ENCODE results near the gene C14orf119.
A peak's percentile ranks its signal among the peaks of the same experiment; 100 is the strongest.

C14orf119 gene, protein sequence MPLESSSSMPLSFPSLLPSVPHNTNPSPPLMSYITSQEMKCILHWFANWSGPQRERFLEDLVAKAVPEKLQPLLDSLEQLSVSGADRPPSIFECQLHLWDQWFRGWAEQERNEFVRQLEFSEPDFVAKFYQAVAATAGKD

DNA sequence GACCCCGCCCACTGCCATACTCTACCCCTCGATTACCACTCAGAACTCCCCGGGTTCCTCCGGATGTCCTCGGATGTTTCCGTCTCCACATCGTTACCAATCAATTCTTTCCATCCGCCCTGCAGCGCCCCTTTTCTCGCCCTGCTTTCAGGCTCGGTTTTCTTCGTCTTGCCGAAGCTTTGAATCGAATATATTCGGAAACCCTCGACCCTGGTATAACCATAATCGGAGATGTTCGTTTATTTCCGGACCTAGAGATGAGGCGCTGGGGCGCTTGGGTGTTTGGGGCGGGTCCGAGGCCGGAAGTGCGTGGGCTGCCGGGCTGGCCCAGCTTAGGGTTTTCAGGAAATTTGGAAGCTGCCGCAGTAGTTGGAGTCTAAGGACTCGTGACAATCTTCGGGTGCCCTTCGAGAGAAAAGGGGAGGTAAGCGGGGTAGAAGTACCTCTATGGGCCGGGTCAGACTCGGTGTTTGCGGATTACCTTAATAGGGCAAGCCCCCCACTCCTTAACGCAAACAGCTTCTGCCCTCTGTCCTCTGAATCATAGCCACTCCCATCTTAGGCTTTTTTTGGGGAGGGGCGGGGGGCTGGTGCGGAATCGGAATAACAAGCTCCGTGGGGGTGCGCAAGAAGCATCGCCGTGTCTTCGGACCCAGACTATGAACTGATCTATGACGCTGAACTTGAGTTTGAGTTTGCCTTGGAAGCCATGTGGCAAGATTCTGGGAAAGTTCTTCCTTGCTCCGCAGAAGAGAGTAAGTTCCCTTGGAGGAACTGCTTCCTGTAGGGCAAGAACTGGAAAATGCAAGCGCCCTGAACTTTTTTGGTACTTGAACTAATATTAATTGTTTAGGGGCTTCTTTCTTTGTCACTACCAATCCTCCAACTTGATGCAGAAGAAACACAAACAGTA lies at the start of gene C14orf119:
TSS of gene C14orf119 (plus strand) at position 310 of the 913 bp plus-strand sequence. CDS start 2,154 bp downstream, outside the sequence.
- peak; percentile 99 for DNase-seq

DNA sequence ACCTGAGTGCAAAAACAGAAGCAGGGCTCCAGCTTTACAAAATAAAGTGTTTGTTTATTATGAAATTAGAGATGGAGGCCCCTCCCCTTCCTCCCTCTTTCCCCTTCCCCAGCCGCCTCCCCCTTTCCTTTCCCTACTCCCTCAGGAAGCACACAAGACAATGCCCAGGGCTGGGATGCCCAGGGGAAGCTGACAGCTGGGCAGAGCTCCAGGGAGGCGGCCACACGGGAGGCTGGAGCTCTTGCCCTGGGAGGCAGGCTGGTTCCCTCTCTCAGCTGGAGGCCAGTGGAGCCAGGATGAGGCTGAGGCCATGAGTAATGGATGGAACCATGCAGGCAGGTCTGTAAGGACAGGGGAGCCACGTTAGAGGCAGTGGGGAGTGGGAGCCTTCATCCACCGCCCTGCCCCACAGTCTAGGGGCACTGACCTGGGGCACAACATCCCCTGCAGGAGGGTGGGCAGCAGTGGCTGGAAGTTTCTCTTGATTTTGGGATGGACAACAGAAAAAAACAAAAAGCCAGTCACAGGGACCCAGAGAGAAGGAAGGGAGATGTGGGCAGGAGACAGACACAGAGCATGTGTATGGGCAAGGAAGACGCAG lies 48.2 kb upstream of the C14orf119 start:
- DNase-seq = no peak

DNA sequence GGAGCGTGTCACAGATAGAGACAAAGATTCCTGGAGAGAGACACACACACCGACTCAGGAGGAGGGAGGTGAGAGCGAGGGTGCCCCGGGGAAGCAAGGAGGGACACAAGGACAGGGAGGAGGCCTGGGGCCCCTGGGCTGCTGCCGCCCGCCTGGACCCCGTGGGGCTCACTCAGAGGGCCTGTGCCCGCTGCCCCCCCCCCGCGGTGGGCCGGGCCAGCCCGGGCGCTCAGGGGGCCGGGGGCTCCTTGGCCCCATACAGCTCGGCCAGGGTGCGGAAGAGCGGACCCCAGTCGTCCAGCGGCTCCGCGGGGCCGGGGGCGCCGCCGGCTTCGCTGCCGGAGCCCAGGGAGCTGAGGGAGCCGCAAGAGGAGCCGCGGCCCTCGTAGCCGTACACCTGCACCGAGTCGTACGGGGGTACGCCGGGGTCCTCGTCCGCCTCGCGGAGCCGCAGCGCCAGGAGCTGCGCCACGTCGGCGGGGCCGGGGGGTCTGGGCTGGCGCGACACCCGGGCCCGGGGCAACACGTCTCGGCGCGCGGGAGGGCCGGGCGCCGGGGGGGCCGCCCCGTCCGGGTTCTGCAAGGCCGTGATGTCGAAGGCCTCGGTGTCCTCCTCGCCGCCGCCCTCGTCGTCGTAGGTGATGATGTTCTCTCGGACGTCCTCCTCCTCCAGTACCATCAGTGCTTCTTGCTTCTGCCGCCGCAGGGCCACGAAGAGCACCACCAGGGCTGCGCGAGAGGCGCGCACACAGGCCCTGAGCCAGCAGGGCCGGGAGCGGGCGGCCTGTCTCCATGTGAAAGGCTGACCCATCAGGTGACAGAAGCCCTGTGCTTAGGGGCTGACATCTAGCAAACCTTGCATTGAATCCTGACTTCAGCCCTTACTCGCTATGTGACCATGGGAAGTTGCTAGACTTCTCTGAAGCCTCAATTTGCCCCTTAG lies 47.3 kb upstream of the C14orf119 start:
- no peak for DNase-seq

GRCh38 chr14:23049011-23049410 lies 46.3 kb upstream of the C14orf119 start:
- DNase-seq = no peak

GRCh38 chr14:23051141-23052057 lies 43.9 kb upstream of the C14orf119 start:
- DNase-seq = no peak

DNA sequence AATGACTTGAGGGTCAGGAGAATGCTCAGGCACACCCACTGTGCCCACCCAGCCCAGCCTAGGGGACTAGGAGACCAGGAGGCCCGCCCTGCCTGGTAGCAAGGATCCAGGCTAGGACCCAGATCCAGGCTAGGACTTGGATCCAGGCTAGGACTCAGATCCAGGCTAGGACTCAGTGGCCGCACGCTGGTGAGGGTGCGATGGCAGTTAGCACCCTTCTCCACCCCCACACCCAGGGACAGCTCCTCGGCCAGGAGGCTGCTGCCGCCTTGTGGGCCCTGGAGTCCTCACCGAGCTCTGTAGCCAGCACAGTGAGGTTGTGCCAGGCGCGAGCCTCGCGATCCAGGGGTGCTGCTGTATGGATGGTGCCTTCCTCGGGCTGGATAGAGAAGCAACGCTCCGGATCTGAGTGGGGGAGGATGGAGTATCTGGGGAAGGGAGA lies 43.1 kb upstream of the C14orf119 start:
- DNase-seq = no peak

- DNase-seq = no peak
Measured at GRCh38 chr14:23052671-23053070, 42.6 kb upstream of the C14orf119 start.

DNA sequence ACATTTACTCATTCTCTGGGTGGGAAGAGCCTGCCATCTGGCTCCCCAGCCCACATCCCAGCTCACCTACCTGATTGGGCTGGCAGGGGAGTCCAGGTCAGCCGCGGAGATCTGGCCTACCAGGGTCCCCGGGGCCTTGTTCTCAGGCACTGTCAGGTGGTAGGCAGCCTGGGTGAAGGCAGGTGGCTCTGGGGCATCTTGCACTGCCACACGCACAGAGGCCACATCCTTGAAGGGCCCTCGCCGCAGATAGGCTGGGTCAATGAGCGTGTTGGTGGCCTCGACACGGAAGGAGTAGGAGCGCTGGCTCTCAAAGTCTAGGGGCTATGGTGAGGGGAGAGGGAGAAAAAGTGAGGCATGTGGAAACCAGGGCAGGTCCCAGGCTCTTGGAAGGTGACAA lies 41.9 kb upstream of the C14orf119 start:
- DNase-seq = no peak

- no peak for DNase-seq
Measured at GRCh38 chr14:23054000-23054811, 41.1 kb upstream of the C14orf119 start.

DNA sequence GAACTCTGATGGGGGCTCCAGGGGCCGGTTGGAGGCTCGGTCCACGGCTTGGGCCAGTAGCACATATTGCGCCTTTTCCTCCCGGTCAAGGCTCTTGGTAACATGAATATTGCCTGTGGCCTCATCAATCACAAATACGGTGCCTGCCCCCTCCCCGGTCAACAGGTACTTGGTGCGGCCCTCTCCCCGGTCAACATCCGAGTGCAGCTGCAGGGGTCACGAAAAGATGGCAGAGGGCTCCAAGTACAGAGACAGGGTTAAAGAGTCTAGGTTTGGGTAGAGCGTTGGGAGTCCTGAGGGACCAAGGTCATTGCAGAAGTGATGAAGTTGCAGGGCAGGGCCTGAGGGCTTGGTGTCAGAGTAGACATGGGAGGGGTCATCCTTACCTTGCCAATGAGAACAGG lies 40.2 kb upstream of the C14orf119 start:
- DNase-seq = no peak

GRCh38 chr14:23055621-23056144 lies 39.6 kb upstream of the C14orf119 start:
- DNase-seq = no peak

GRCh38 chr14:23056145-23056955 lies 39.0 kb upstream of the C14orf119 start:
- peak; percentile 54 for DNase-seq

- peak; percentile 59 for DNase-seq
Measured at GRCh38 chr14:23056956-23057756, 38.1 kb upstream of the C14orf119 start, which contains the start of gene CDH24. Gene CDH24 (minus strand): TSS chr14:23057520. CDS start chr14:23055733, 1,787 bp downstream.

DNA sequence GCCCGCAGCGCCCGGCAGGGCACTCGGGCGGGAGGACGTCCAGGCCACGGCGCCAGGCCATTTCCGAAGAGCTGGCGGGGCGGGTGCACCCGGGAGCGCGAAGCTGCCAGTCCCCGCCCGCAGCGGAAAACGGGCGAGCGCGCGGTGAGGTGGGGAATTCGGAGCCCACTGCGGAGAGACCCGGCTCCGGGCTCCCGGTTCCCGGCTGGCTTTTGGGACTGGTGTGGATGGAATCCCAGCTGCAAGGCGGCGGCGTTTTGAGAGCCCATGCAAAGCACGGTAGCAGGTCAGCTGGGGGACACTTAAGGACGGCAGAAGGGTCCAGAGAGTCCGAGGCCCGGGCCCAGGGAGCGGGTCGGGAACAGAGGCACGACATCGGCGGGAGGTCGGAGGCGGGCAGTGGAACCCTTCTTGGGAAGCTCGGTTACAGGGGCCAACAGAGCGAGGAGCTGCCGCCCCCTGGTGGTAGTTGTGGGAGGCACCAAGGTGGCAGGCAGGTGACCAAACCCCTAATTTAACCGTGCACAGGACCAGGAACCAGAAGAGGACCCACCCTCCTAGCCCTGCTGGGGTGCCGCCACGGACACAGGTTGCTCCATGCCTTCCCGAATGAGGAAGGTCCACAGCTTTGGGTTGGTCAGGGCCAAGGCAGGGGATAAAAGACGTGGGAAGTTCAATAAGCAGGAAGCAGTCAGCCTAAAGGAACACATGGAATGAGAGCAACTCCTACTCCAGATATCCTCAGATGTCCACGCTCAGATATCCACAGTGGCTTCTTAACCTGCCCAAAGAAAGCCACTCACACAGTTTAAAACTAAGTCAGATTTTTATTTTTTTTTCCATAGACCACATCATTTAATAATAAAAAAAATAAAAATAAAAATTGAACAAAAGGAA lies 37.3 kb upstream of the C14orf119 start:
- peak; percentile 77 for DNase-seq

DNA sequence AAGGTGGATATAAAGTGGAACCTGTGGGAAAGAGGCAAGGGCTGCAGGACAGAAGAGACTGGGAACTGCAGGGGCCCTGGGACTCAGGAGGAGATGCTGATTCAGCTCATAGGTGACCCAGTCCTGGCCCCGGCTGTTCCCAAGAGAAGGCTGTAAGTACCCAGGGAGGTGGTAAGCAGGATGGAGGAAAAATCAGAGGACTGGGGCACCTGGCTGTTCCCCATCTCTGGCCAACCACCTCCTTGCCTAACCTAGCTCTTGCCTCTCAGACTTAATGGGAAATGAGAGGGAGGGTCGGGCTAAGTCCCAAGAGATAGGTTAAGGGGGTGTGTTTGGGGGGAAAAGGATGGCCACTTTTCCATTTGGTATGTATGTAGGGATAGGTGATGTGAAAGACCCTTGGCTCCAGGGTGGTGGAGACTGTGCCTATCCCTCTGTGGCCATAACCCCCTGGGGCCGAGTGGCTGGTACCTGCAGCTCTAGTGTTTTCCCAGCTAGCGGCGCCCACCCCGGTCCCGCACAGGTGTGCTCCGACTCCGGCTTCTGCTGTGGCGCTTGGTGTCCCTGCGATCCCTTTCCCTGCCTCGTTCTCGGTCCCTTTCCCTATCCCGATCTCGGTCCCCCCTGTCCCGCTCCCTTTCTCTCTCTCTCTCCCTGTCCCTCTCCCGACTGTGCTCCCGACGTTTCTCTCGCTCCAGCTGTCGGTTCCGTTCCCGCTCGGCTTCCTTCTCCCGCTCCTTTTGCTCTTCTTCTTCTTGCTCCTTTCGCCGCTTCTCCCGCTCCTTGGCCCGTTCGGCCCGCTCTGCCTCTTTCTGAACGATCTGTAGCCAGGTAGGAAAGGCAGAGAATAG lies 36.4 kb upstream of the C14orf119 start:
- no peak for DNase-seq

DNA sequence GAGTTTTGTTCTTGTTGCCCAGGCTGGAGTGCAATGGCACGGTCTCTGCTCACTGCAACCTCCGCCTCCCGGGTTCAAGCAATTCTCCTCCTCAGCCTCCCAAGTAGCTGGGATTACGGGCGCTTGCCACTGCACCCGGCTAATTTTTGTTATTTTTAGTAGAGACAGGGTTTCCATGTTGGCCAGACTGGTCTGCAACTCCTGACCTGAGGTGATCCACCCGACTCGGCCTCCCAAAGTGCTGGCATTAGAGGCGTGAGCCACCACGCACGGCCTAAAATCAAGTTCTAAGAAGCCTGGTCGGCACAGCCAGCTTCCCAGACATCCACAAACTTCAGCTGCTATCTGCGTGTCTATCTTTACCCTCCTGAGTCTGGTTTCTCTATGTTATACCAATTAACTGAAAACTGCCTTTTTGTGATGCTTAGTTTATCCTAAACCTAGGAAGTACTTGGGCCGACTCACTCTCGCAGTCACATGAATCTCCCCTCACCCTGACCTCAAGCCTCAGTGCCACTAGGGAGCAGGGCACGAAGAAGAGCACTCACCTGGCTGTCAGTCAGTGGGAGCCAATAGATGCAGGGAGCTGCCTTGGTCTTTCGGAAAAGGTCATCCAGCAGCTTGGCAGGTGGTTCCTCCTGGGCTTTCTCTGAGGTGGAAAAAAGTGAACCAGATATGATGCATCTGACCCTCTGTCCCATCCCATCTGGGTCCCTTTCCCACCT lies 34.6 kb upstream of the C14orf119 start:
- DNase-seq = no peak
